Activated T-cell treated with anti-CD3 and anti-CD28 coated beads, Interleukin-2, amount 50 U/mL, for 1 hour (primary cell): ENCODE data around the gene ARPC4.
"Not testable (repeated sequence)": the region's sequence is repeated elsewhere in the genome, so short reads cannot be mapped to it uniquely, and the experiment has no call there.

ENCODE experiments used
- DNase-seq: peaks from one replicate; pipeline ENCODE4 v3.0.0-alpha.2; 2020

The ARPC4 gene

DNA sequence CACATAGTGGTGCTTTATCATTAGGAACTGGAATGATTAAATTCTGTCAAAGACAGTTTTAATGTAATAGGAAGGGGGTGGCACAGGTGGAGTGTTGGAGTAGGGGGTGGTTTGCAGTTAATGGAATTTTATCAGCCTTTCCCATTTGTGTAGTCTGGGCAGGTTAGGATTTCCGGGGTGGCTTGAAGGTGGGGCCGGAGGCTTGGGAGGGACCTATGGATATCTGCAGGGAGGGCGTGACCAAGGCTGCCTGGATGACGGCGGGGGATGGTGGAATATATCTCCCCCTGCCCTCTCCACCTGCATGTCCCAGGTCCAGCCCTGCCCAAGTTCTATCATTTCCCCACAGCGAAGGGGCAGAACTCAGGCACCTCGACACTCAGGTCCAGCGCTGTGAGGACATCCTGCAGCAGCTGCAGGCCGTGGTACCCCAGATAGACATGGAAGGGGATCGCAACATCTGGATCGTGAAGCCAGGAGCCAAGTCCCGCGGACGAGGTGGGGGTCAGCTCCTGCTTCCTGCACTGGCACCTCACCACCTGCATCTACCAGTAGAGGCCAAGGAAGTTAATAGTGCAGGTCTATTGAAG, 32.7 kb downstream of the ARPC4 start:
- no peak for DNase-seq

DNA sequence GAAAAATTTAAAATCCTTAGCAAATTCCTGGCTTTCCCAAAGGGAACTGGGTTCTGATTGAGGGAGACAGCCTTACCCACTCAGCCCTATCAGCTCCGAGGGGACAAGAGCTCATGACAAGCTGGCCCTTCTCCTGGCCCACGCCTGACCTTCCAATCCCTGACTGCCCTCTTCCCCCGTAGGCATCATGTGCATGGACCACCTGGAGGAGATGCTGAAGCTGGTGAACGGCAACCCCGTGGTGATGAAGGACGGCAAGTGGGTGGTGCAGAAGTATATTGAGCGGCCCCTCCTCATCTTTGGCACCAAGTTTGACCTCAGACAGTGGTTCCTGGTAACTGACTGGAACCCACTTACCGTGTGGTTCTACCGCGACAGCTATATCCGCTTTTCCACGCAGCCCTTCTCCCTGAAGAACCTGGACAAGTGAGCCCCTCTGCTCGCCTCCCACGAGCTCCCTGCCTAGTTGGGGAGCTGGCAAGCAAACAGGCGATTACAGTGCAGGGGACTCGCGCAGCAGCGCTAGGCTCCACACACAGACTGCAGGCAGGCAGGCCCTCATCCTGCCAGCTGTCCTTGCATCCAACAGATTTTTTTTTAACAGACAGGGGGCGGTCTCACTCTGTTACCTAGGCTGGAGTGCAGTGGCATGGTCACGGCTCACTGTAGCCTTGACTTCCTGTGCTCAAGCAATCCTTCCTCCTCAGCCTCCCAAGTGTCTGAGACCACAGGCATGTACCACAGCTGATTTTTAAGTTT, 34.1 kb downstream of the ARPC4 start:
- no peak for DNase-seq

- no peak for DNase-seq
These were observed 36.2 kb downstream of the ARPC4 start for GRCh38 chr3:9828801-9829755.

DNA sequence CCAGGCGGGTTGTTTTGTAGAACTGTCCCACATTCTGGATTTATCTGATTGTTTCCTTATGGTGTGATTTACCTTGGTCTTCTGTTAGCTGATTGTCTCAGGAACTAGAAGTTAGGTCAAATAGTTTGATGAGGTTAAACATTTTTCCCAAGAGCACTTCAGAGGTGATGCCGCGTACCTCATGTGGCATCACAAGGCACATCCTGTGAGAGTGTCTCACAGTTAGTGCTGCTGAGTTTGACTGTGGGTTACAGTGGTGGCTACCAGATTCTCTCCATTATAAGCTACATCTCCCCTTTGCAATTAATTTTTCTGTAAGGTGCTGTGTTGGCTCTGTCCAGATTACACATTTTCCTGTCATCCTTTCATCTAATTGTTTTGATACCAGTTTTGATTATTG, 38.4 kb downstream of the ARPC4 start:
- no peak for DNase-seq

DNA sequence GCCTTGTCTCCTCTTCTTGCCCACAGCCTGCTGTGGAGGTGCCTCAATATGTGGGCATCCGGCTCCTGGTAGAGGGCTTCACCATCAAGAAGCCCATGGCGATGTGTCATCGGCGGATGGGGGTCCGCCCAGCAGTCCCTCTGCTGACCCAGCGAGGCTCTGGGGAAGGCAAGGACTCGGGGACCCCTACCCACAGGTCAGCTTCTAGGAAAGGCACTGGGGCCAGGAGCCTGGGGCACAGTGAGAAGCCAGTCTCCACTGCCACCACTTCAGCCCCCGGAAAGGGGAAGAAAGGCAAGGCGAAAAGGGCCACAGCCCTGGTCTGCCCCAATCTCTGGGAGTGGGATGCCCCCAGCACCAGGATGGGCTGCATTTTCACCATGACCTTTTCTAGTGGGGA, 40.2 kb downstream of the ARPC4 start:
- no peak for DNase-seq

DNA sequence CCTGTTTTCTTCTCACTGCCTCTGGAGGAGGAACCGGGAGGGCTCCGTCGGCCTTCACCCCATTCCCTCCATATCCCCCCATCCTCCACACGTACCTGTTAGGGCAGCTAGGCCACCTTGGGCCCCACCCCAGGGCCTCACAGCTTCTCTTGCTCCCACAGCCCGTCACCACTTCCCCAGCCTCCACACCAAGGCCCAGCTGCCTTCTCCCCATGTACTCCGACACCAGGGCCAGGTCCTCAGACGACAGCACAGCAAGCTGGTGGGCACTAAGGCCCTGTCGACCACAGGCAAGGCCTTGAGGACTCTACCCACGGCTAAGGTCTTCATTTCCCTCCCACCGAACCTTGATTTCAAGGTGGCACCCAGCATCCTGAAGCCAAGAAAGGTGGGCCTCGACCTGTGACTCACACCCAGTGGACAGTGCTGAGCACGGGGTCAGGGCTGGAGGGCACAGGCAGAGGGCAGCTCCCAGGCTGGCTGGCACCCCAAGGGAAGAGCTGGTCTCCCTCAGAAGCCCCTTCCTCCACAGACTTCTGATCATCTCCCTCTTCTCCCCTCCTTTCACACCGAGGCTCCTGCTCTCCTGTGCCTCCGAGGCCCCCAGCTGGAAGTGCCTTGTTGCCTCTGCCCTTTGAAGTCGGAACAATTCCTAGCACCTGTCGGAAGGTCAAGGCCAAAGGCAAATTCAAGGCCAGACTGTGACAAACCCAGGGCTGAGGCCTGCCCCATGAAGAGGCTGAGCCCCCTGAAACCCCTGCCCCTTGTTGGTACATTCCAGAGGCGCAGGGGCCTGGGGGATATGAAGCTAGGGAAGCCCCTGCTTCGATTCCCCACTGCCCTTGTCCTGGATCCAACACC, 41.9 kb downstream of the ARPC4 start:
- DNase-seq, result no peak

- no peak for DNase-seq
These were observed 45.1 kb downstream of the ARPC4 start for GRCh38 chr3:9837701-9838582.

DNA sequence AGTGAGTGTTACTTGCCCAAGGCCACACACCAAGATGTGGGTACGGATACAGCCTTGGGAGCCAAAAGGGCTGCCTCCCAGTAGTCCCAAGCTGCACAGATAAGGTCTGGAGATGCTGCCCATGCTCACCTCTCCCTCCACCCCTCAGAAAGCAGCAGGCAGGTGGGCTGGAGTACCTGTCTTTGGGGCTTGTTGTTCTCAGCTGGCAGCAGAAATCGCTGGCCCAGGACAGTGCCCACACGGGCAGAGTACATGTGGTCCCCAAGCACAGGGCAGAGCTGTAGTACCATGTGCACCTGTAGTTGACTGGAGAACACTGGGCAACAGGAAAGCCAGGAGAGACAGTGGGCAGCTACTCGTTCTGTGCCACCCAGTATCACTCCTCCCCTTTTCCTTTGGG, 46.0 kb downstream of the ARPC4 start:
- DNase-seq, result no peak

- DNase-seq, result no peak
These were observed 48.1 kb downstream of the ARPC4 start for GRCh38 chr3:9841015-9841414.

- DNase-seq, result peak; percentile 98
These were observed 51.0 kb downstream of the ARPC4 start, which contains the start of gene RPUSD3 for GRCh38 chr3:9843715-9844438. Gene RPUSD3 (minus strand): TSS chr3:9844008. CDS start chr3:9843990, 18 bp downstream.

DNA sequence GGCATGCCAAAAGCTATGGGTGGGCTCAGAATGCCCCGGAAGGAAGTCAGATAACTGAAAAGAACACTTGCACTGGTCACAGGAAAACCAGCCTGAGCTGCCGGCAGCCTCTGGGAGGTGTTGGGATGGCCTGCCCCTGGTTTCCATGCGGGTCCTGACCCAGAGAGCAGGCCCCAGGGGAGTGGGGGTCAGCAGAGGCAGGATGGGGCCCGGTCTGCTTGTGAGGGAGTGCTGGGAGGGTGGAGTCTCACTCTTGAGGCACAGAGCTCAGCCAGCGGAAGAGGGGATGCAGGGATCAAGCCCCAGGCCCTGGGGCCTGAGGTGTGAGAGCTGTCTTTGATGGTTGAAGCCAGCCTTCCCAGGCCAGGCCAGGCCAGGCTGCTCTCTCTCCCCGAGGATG, 53.3 kb downstream of the ARPC4 start:
- no peak for DNase-seq

DNA sequence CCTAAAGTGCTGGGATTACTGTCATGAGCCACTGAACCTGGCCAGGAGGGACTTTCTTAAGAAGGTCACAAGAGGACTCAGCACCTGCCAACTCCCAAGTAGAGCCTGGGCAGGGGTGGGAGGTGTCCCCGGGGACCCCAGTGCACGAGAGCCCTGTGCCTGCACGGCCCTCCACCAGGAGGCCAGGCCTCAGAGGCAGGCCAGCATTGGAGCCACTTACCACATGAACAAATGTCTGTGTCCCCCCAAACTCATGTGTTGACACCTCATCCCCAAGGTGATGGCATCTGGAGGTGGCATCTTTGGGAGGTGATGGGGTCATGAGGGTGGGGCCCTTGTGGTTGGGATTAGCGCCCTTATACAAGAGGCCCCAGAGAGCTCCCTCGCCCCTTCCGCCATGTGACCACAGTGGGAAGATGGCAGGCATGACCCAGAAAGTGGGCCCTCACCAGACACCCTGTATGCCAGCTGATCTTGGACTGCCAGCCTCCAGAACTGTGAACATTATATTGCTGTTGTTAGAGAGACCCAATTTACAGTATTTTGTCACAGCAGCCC, 54.1 kb downstream of the ARPC4 start:
- no peak for DNase-seq

DNA sequence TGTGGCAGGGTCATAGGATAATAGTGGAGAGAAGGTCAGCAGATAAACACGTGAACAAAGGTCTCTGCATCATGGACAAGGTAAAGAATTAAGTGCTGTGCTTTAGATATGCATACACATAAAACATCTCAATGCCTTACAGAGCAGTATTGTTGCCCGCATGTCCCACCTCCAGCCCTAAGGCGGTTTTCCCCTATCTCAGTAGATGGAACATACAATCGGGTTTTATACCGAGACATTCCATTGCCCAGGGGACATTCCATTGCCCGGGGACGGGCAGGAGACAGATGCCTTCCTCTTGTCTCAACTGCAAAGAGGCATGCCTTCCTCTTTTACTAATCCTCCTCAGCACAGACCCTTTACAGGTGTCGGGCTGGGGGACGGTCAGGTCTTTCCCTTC, 55.0 kb downstream of the ARPC4 start:
- not testable (repeated sequence) for DNase-seq

GRCh38 chr3:9848860-9849259, 56.0 kb downstream of the ARPC4 start:
- DNase-seq, result not testable (repeated sequence)

GRCh38 chr3:9851383-9851782, 58.5 kb downstream of the ARPC4 start:
- not testable (repeated sequence) for DNase-seq

- DNase-seq, result not testable (repeated sequence)
These were observed 59.0 kb downstream of the ARPC4 start for GRCh38 chr3:9851926-9852325.

DNA sequence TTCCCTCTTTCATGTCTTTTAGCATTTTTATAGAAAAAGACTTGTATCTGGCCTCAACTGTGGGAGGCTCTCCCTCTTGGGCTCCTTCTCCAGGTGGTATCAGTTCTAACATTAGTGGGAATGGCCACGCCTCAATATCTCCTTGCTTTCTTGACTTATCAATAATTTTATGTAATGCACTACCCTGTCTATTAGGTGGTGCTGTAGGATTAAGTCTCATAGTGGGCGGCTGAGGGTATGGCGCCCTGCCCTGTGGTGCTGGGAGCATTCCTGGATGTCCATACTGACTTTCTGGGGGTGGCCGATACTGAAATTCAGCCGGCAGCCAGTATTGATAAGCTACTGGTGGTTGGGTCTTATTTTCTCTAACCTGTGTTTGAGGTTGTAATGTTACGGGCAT, 59.6 kb downstream of the ARPC4 start:
- DNase-seq, result no peak

- not testable (repeated sequence) for DNase-seq
These were observed 61.5 kb downstream of the ARPC4 start for GRCh38 chr3:9854291-9854940.

GRCh38 chr3:9855594-9855993, 62.7 kb downstream of the ARPC4 start:
- DNase-seq, result no peak
